ENCODE results near the gene GOLGA8O. TPM values are rescaled to one million over a fixed set of nuclear protein-coding genes. Genes with fewer than 3 reads are reported as not detected.
"Not testable (repeated sequence)": the region's sequence is repeated elsewhere in the genome, so short reads cannot be mapped to it uniquely, and the experiment has no call there.

GOLGA8O gene
- total RNA-seq (2021; fragmentation: NEBNext Ultra II Directional; extraction: Animal tissue kit (Norgen Biotek cat#: 25700)) (not detected in 2 replicates), polyA plus RNA-seq (2011; rRNA removed) (not detected in 2 replicates), polyA minus RNA-seq (2011; rRNA and poly(A)+ RNA removed) (not detected in 2 replicates)
- not detected for polyA plus RNA-seq (2011; cell fraction: cytosol; rRNA removed)
- not detected for polyA plus RNA-seq (2011; cell fraction: nucleus; rRNA removed)
- polyA plus RNA-seq (2012, experiment 1 of 2): not detected in 4 replicates
- not detected for polyA plus RNA-seq (2012, experiment 2 of 2)
- not detected for polyA plus RNA-seq (2013, experiment 1 of 2)
- polyA plus RNA-seq (2013, experiment 2 of 2): not detected
- polyA minus RNA-seq (2011; cell fraction: cytosol; rRNA and poly(A)+ RNA removed): not detected
- polyA minus RNA-seq (2011; cell fraction: nucleus; rRNA and poly(A)+ RNA removed): not detected
- long read RNA-seq, experiment 1: 0 reads
- long read RNA-seq, experiment 2: 0 reads

DNA sequence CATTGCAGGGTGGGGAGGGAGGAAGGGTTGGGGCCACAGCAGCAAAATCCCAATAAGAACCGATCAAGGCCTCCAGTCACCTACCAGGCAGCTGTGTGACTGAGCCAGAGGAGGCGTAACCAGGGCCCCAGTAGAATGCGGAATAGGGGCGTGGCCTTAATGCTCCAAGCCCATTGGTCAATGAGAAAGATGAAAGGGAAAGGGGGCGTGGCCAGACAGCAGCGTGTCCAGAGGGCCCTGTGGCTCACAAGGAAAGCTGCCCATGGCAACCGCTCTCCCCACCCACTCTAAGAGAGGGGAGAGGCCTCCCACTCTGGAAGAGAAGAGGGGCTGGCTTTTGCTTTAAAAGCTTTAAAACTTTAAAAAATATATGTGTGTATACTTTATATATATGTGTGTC is at the start of gene GOLGA8O:
Gene GOLGA8O (minus strand): TSS at position 101 of the 400 bp plus-strand sequence. CDS start 98 bp downstream, at position 3.
- H3K14ac ChIP-seq (ENCODE audit: insufficient read length); H3K9me3 ChIP-seq (ENCODE audit: insufficient read depth in 2 of 2, low read depth in 1 of 2, low read length in 1 of 2); H3K36me3 ChIP-seq (ENCODE audit: control insufficient read depth in 2 of 4, insufficient read depth in 4 of 4, low read length in 3 of 4); H3K4me2 ChIP-seq (ENCODE audit: insufficient read depth in 1 of 2, low read depth in 2 of 2, low read length in 2 of 2); H3K56ac ChIP-seq (replicated peaks; ENCODE audit: insufficient read length, low read depth, low read length); H3K79me1 ChIP-seq (ENCODE audit: low read depth, low read length); H4K91ac ChIP-seq (replicated peaks; ENCODE audit: insufficient read length, low read length); H2AK5ac ChIP-seq (ENCODE audit: low read depth, low read length); DNase-seq (ENCODE audit: low read depth in 1 of 2, low spot score in 2 of 2); H2BK20ac ChIP-seq (ENCODE audit: low read length); H3K23me2 ChIP-seq (ENCODE audit: low read depth, low read length); H3K79me2 ChIP-seq (ENCODE audit: control insufficient read depth in 1 of 2, insufficient read depth in 2 of 2, low read length in 2 of 2); H3K27me3 ChIP-seq (replicated peaks in 1 of 4; ENCODE audit: control insufficient read depth in 3 of 4, extremely low read depth in 1 of 4, insufficient read depth in 3 of 4, low read length in 3 of 4); H2BK120ac ChIP-seq (replicated peaks; ENCODE audit: low read depth, low read length); H3K4me3 ChIP-seq (ENCODE audit: extremely low read depth in 1 of 4, insufficient read depth in 2 of 4, low read depth in 3 of 4, low read length in 4 of 4); H3K27ac ChIP-seq (ENCODE audit: low read depth, low read length); FAIRE-seq; H3K18ac ChIP-seq (ENCODE audit: extremely low read depth, low read length); H3K4ac ChIP-seq (replicated peaks; ENCODE audit: insufficient read length, low read depth, low read length); POLR2A ChIA-PET (ENCODE audit: partially characterized antibody); H2AFZ ChIP-seq (ENCODE audit: low read length); H2BK12ac ChIP-seq (ENCODE audit: low read depth, low read length); H3K23ac ChIP-seq (ENCODE audit: insufficient read length); CTCF ChIA-PET (ENCODE audit: partially characterized antibody); H4K8ac ChIP-seq (ENCODE audit: extremely low read depth, insufficient read depth, low read length); H2BK5ac ChIP-seq (ENCODE audit: low read depth, low read length); H3K9ac ChIP-seq (replicated peaks in 1 of 4; ENCODE audit: extremely low read depth in 1 of 4, low read depth in 3 of 4, low read length in 3 of 4); H3K4me1 ChIP-seq (replicated peaks in 1 of 4; ENCODE audit: control insufficient read depth in 3 of 4, insufficient read depth in 4 of 4, low read length in 3 of 4); H4K5ac ChIP-seq (ENCODE audit: insufficient read length, low read depth, low read length); H4K20me1 ChIP-seq (replicated peaks in 1 of 2; ENCODE audit: control insufficient read depth in 1 of 2, insufficient read depth in 2 of 2, low read length in 2 of 2); H2BK15ac ChIP-seq (ENCODE audit: low read length): not testable (repeated sequence)
- WGBS, 2 experiments (ENCODE audit: extremely low coverage in 1 of 2, insufficient coverage in 1 of 2, insufficient read length in 1 of 2, insufficient replicate concordance in 2 of 2, low coverage in 1 of 2, low lambda C conversion rate in 2 of 2, missing lambda C conversion rate in 1 of 2): no CpG with 5 or more reads among the region's 7 CpGs

Data from H1 (cell line).